ENCODE measurements around the gene NHLRC4. TPM values are rescaled to one million over a fixed set of nuclear protein-coding genes. Genes with fewer than 3 reads are reported as not detected.

The NHLRC4 gene
- total and polyA plus RNA-seq, 9 of the 15 experiments (the other 6 are each of a cell fraction or from before 2014, with no cell fraction given): 0.24 to 3.7 (median 1.3) TPM; not detected in 2

GRCh38 chr16:609316-609715 is 42.5 kb downstream of the NHLRC4 start (continued):
- no peak for TF ChIP-seq FOXP1 (CRISPR knock-in tag; IDR thresholded peaks at IDR 0.05)
- TF ChIP-seq CHD1 (IDR thresholded peaks at IDR 0.05; ENCODE audit: low read length): no peak
- TF ChIP-seq, protein P1, sequence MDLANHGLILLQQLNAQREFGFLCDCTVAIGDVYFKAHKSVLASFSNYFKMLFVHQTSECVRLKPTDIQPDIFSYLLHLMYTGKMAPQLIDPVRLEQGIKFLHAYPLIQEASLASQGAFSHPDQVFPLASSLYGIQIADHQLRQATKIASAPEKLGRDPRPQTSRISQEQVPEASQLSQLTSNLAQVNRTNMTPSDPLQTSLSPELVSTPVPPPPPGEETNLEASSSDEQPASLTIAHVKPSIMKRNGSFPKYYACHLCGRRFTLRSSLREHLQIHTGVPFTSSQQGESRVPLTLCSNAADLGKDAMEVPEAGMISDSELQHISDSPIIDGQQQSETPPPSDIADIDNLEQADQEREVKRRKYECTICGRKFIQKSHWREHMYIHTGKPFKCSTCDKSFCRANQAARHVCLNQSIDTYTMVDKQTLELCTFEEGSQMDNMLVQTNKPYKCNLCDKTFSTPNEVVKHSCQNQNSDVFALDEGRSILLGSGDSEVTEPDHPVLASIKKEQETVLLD (IDR thresholded peaks at IDR 0.05): no peak

- 93% methylated on average over 13 of the region's 14 CpGs for WGBS (ENCODE audit: insufficient coverage, low coverage, missing lambda C conversion rate)
- Histone ChIP-seq H3K4me1 (replicated peaks in 1 of 2; ENCODE audit: control insufficient read depth in 2 of 2, insufficient read depth in 2 of 2, low read length in 2 of 2) (peaks cover 0 to 26% of the 10 kb centered on the region in 2 experiments; a peak in 2 of 5 replicates), H3K4me3 (no peak overlapping the region), H3K4me2 (ENCODE audit: insufficient read depth, low read length) (no peak overlapping the region), H2AFZ (ENCODE audit: low read depth, low read length) (no peak overlapping the region), H3K36me3 (ENCODE audit: control insufficient read depth, insufficient read depth, low read length) (peaks cover 8% of the 10 kb centered on the region; the same call in 1 of the 3 replicates), H3K27me3 (ENCODE audit: control insufficient read depth in 2 of 2, insufficient read depth in 2 of 2, low read length in 2 of 2) (no peaks in the 10 kb centered on the region), H3K27ac (ENCODE audit: extremely low read depth, low read depth, low read length) (no peak overlapping the region), H4K20me1 (replicated peaks; ENCODE audit: control insufficient read depth, insufficient read depth, low read length) (no peaks in the 10 kb centered on the region), H3K9ac (ENCODE audit: insufficient read depth in 1 of 2, low read depth in 2 of 2, low read length in 2 of 2) (peak overlapping the region in 1 of 2 experiments; percentile 26; a peak in 1 of 4 replicates), H3K9me1 (ENCODE audit: control insufficient read depth, insufficient read depth, low read length) (no peaks in the 10 kb centered on the region), H3K9me3 (replicated peaks; ENCODE audit: control insufficient read depth, insufficient read depth, low read depth, low read length) (peaks cover 4% of the 10 kb centered on the region; the same call in 1 of the 2 replicates), H3K79me2 (ENCODE audit: control insufficient read depth, insufficient read depth, low read length) (peaks cover 26% of the 10 kb centered on the region)
- intact Hi-C loops (cut with micrococcal nuclease): no loop called here
- ChIA-PET CTCF (ENCODE audit: low intra/inter-chr PET ratio) (no interaction called here), POLR2A (interaction anchor here (0.5 to 1.4 kb wide), 5 partner anchors 10 to 1546 kb away, joined by 3 to 7 read pairs (median 4); partner anchors contain the start of gene TRAF7)
- ATAC-seq: no peak
- no peak for FAIRE-seq
- in situ Hi-C loops (cut with MboI): no loop called here
- no peak for DNase-seq (ENCODE audit: extremely low read depth in 1 of 4, low spot score in 3 of 4)
- no TSS peak for BruUV-seq (replicated peaks)
- no peak for TF ChIP-seq DDX20 (tag; IDR thresholded peaks at IDR 0.05; ENCODE audit: low read depth)
- no peak for TF ChIP-seq GTF2E2 (tag; IDR thresholded peaks at IDR 0.05)
- TF ChIP-seq ZFP36 (IDR thresholded peaks at IDR 0.05; ENCODE audit: low read depth, low read length, partially characterized antibody): no peak
- TF ChIP-seq RBM39 (optimal IDR thresholded peaks at IDR 0.05; ENCODE audit: low read depth, low read length): no peak
- no peak for TF ChIP-seq KLF10 (CRISPR knock-in tag; IDR thresholded peaks at IDR 0.05)
- TF ChIP-seq PHF21A (IDR thresholded peaks at IDR 0.05; ENCODE audit: borderline replicate concordance, low read depth): no peak
- no peak for TF ChIP-seq RBM34 (IDR thresholded peaks at IDR 0.05; ENCODE audit: borderline replicate concordance, insufficient read depth, low read length)
- no peak for TF ChIP-seq JUN (IDR thresholded peaks at IDR 0.05; ENCODE audit: borderline replicate concordance, low read depth, low read length)
- TF ChIP-seq JUN (CRISPR knock-in tag; IDR thresholded peaks at IDR 0.05; ENCODE audit: borderline replicate concordance): no peak
Observed at GRCh38 chr16:609984-610383, 43.2 kb downstream of the NHLRC4 start.
